ENCODE results near the gene SNCG. TPM values are rescaled to one million over a fixed set of nuclear protein-coding genes. Genes with fewer than 3 reads are reported as not detected.

SNCG gene
- total RNA-seq, 1 experiment from 2014 or later: 8.4 TPM

DNA sequence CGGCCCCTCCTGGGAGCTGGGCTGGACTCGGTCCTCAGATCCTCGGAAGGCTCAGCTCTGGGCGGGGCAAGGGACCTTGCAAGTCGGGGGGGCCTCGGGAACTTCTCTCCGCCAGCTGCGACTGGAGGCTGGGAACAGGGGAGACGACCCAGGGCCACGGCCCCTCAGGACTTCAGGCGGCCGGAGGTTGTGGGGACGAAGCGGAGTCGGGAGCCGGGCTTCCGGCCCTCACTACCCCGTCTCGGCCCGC lies 12.5 kb downstream of the SNCG start:
- peak overlapping the region; percentile 70 for H3K4me3 Mint-ChIP-seq

DNA sequence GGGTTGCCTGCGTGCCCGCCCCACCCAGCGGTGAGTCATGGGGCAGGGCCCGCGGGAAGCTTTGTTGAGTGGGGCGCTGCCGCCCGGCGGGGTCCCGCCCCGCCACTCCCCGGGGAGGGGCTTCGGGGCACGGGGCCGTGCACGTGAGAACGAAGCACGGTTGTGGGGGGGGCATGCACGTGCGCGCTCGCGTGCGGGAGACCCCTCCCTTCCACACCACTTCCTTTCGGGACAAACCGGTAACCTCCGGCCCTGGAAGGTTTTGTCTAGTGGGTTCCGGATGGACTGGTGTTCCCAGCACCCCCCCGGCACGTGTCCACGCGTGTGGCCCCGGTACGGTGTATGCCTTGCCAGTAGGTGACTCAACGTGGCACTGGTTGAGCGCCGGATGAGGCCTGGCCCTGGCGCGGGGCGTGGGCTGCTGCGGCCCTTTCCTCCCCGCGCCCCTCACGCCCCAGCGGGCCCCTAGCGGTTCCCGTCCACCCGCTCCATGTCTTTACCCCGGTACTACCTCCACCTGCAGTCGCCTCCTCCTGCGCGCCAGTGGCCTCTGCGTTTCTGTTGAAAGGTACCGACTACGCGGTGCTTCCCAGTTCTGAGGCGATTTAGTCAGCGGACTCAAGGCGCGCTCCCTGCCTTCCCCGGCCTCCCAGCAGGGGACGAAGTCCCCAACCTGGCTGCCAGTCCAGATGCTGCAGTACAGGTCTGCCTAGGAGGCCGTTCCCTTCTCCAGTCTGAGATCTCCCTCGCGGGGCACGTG lies 13.0 kb downstream of the SNCG start:
- peak; percentile 66 for DNase-seq (ENCODE audit: low spot score)
- peak overlapping the region; percentile 82 for H3K4me3 Mint-ChIP-seq
- H3K4me1 Mint-ChIP-seq: peaks cover 48% of the 10 kb centered on the region
- CTCF ChIA-PET: interaction anchor here (1.2 to 13.7 kb wide), 3 partner anchors 11 to 29 kb away, joined by 8 to 462 read pairs (median 85); partner anchors contain the start of gene MMRN2
- peak; percentile 20 for ATAC-seq
- POLR2A ChIA-PET: interaction anchor here (1.0 kb wide), 1 partner anchor 16 kb away, joined by 3 read pairs; no protein-coding TSS in a partner anchor
- H3K9me3 Mint-ChIP-seq: no peaks in the 10 kb centered on the region
- H3K27ac Mint-ChIP-seq: 0 out of 2 replicates have a peak overlapping the region, but pooled peaks have one; percentile 65
- H3K27me3 Mint-ChIP-seq (ENCODE audit: low read depth): peaks cover 58% of the 10 kb centered on the region
- H3K36me3 Mint-ChIP-seq: no peaks in the 10 kb centered on the region
- TF ChIP-seq, protein P1, sequence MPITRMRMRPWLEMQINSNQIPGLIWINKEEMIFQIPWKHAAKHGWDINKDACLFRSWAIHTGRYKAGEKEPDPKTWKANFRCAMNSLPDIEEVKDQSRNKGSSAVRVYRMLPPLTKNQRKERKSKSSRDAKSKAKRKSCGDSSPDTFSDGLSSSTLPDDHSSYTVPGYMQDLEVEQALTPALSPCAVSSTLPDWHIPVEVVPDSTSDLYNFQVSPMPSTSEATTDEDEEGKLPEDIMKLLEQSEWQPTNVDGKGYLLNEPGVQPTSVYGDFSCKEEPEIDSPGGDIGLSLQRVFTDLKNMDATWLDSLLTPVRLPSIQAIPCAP (CRISPR knock-in tag; IDR thresholded peaks at IDR 0.05): no peak
- TF ChIP-seq KAT7 (CRISPR knock-in tag; IDR thresholded peaks at IDR 0.05; ENCODE audit: borderline replicate concordance): no peak
- peak; percentile 40; the same call in 1 of the 2 replicates for TF ChIP-seq SMAD4 (CRISPR knock-in tag; IDR thresholded peaks at IDR 0.05)
- no peak for TF ChIP-seq CREB1 (CRISPR knock-in tag; IDR thresholded peaks at IDR 0.05)
- no peak for TF ChIP-seq ZNF423 (CRISPR knock-in tag; IDR thresholded peaks at IDR 0.05)
- no peak for TF ChIP-seq SMAD3 (CRISPR knock-in tag; IDR thresholded peaks at IDR 0.05; ENCODE audit: borderline replicate concordance)
- TF ChIP-seq JAZF1 (CRISPR knock-in tag; IDR thresholded peaks at IDR 0.05): no peak
- TF ChIP-seq, protein P2, sequence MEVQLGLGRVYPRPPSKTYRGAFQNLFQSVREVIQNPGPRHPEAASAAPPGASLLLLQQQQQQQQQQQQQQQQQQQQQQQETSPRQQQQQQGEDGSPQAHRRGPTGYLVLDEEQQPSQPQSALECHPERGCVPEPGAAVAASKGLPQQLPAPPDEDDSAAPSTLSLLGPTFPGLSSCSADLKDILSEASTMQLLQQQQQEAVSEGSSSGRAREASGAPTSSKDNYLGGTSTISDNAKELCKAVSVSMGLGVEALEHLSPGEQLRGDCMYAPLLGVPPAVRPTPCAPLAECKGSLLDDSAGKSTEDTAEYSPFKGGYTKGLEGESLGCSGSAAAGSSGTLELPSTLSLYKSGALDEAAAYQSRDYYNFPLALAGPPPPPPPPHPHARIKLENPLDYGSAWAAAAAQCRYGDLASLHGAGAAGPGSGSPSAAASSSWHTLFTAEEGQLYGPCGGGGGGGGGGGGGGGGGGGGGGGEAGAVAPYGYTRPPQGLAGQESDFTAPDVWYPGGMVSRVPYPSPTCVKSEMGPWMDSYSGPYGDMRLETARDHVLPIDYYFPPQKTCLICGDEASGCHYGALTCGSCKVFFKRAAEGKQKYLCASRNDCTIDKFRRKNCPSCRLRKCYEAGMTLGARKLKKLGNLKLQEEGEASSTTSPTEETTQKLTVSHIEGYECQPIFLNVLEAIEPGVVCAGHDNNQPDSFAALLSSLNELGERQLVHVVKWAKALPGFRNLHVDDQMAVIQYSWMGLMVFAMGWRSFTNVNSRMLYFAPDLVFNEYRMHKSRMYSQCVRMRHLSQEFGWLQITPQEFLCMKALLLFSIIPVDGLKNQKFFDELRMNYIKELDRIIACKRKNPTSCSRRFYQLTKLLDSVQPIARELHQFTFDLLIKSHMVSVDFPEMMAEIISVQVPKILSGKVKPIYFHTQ (CRISPR knock-in tag; IDR thresholded peaks at IDR 0.05): no peak
- TF ChIP-seq NR3C1 (CRISPR knock-in tag; conservative IDR thresholded peaks at IDR 0.05; ENCODE audit: low read depth): no peak; the same call in 1 of the 2 replicates
- no peak for TF ChIP-seq TCF7 (CRISPR knock-in tag; IDR thresholded peaks at IDR 0.05; ENCODE audit: low read depth)

More for the DNA sequence above, 12.5 kb downstream of the SNCG start:
- CTCF ChIA-PET: interaction anchor here (1.2 to 13.7 kb wide), 3 partner anchors 10 to 28 kb away, joined by 8 to 462 read pairs (median 85); partner anchors contain the start of gene MMRN2
- DNase-seq (ENCODE audit: low spot score) (peak; percentile 73), ATAC-seq (peak; percentile 10)
- Mint-ChIP-seq H3K27ac (no peak overlapping the region), H3K36me3 (no peaks in the 10 kb centered on the region), H3K27me3 (ENCODE audit: low read depth) (peaks cover 61% of the 10 kb centered on the region), H3K9me3 (no peaks in the 10 kb centered on the region), H3K4me1 (peaks cover 53% of the 10 kb centered on the region)
- POLR2A ChIA-PET: interaction anchor here (1.0 to 1.6 kb wide), 2 partner anchors 11 to 15 kb away, joined by 3 to 5 read pairs; no protein-coding TSS in a partner anchor
- TF ChIP-seq, protein P3, sequence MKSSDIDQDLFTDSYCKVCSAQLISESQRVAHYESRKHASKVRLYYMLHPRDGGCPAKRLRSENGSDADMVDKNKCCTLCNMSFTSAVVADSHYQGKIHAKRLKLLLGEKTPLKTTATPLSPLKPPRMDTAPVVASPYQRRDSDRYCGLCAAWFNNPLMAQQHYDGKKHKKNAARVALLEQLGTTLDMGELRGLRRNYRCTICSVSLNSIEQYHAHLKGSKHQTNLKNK (CRISPR knock-in tag; IDR thresholded peaks at IDR 0.05): no peak
- TF ChIP-seq, protein P4, sequence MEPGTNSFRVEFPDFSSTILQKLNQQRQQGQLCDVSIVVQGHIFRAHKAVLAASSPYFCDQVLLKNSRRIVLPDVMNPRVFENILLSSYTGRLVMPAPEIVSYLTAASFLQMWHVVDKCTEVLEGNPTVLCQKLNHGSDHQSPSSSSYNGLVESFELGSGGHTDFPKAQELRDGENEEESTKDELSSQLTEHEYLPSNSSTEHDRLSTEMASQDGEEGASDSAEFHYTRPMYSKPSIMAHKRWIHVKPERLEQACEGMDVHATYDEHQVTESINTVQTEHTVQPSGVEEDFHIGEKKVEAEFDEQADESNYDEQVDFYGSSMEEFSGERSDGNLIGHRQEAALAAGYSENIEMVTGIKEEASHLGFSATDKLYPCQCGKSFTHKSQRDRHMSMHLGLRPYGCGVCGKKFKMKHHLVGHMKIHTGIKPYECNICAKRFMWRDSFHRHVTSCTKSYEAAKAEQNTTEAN (CRISPR knock-in tag; IDR thresholded peaks at IDR 0.05): peak; percentile 52; the same call in 1 of the 2 replicates
- TF ChIP-seq, protein P5, sequence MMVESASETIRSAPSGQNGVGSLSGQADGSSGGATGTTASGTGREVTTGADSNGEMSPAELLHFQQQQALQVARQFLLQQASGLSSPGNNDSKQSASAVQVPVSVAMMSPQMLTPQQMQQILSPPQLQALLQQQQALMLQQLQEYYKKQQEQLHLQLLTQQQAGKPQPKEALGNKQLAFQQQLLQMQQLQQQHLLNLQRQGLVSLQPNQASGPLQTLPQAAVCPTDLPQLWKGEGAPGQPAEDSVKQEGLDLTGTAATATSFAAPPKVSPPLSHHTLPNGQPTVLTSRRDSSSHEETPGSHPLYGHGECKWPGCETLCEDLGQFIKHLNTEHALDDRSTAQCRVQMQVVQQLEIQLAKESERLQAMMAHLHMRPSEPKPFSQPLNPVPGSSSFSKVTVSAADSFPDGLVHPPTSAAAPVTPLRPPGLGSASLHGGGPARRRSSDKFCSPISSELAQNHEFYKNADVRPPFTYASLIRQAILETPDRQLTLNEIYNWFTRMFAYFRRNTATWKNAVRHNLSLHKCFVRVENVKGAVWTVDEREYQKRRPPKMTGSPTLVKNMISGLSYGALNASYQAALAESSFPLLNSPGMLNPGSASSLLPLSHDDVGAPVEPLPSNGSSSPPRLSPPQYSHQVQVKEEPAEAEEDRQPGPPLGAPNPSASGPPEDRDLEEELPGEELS (CRISPR knock-in tag; IDR thresholded peaks at IDR 0.05): 0 out of 2 replicates have a peak, but pooled peaks have one; percentile 19
- no peak; the same call in 1 of the 2 replicates for TF ChIP-seq SP1 (CRISPR knock-in tag; conservative IDR thresholded peaks at IDR 0.05)
- TF ChIP-seq, protein P1 (CRISPR knock-in tag; IDR thresholded peaks at IDR 0.05): 0 out of 2 replicates have a peak, but pooled peaks have one; percentile 43
- TF ChIP-seq, protein P6, sequence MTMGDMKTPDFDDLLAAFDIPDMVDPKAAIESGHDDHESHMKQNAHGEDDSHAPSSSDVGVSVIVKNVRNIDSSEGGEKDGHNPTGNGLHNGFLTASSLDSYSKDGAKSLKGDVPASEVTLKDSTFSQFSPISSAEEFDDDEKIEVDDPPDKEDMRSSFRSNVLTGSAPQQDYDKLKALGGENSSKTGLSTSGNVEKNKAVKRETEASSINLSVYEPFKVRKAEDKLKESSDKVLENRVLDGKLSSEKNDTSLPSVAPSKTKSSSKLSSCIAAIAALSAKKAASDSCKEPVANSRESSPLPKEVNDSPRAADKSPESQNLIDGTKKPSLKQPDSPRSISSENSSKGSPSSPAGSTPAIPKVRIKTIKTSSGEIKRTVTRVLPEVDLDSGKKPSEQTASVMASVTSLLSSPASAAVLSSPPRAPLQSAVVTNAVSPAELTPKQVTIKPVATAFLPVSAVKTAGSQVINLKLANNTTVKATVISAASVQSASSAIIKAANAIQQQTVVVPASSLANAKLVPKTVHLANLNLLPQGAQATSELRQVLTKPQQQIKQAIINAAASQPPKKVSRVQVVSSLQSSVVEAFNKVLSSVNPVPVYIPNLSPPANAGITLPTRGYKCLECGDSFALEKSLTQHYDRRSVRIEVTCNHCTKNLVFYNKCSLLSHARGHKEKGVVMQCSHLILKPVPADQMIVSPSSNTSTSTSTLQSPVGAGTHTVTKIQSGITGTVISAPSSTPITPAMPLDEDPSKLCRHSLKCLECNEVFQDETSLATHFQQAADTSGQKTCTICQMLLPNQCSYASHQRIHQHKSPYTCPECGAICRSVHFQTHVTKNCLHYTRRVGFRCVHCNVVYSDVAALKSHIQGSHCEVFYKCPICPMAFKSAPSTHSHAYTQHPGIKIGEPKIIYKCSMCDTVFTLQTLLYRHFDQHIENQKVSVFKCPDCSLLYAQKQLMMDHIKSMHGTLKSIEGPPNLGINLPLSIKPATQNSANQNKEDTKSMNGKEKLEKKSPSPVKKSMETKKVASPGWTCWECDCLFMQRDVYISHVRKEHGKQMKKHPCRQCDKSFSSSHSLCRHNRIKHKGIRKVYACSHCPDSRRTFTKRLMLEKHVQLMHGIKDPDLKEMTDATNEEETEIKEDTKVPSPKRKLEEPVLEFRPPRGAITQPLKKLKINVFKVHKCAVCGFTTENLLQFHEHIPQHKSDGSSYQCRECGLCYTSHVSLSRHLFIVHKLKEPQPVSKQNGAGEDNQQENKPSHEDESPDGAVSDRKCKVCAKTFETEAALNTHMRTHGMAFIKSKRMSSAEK (CRISPR knock-in tag; IDR thresholded peaks at IDR 0.05; ENCODE audit: borderline replicate concordance): no peak

Data from WTC11 (cell line).